IPS-18c (cell line): Measurements from ENCODE around the gene ITGB2.
"Not testable (repeated sequence)": the region's sequence is repeated elsewhere in the genome, so short reads cannot be mapped to it uniquely, and the experiment has no call there.

Experiments used
- H3K4me3 ChIP-seq: 2 replicates; pipeline ENCODE4 v1.7.0; 2013; ENCODE audit warnings: low read depth, mild to moderate bottlenecking, low read length, moderate library complexity; ENCODE audit not compliant: insufficient read depth
- H3K9me3 ChIP-seq: one replicate; pipeline ENCODE4 v1.6.1; 2013; ENCODE audit warnings: mild to moderate bottlenecking, low read length, moderate library complexity; ENCODE audit not compliant: control insufficient read depth, insufficient read depth

The ITGB2 gene

GRCh38 chr21:44887126-44887806 is 33.4 kb downstream of the ITGB2 start:
- Histone ChIP-seq H3K9me3 (peaks cover under 1% of the 10 kb centered on the region), H3K4me3 (no peak overlapping the region)

DNA sequence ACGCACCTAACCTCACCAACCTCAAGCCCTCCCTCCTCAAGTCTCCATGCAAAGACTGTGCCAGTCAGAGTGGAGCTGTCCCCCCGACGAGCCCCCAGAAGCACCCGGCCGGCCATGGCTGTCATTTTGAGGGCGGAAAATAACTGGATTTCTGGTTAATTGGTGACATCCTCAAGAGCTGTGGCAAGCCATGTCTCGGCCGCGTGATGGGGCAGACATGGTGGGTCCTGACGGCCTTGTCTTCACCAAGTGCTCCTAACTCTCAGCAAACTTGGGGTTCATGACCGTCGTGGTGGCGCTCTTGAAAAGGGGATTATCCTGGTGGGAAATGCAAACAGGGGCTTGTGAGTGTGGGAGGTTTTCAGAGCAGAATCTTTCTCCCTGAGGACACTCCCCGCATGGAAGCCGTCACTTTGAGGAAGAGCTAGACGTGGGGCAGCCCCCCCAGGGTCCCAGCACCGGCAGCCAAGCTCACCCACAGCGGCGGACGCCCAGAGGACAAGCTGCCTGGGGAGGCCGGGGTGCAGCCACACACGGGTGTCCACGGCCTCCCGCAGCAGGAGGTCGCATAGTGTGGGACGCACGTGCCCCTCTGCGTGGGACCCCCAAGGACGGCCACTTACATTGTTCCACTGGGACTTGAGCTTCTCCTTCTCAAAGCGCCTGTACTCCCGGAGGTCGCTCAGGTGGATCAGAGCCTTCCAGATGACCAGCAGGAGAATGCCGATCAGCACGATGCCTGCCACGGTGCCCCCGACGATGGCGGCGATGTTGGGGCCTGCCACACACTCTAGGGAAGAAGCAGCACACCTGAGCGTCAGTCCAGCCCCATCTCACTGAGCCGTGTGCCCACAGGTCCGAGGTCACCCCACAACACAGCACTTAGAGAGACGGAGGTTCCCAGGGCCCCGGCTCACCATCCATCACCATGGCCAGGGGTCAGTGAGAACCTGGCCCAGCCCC is 34.3 kb downstream of the ITGB2 start:
- Histone ChIP-seq H3K9me3 (peaks cover 2% of the 10 kb centered on the region), H3K4me3 (no peak overlapping the region)

DNA sequence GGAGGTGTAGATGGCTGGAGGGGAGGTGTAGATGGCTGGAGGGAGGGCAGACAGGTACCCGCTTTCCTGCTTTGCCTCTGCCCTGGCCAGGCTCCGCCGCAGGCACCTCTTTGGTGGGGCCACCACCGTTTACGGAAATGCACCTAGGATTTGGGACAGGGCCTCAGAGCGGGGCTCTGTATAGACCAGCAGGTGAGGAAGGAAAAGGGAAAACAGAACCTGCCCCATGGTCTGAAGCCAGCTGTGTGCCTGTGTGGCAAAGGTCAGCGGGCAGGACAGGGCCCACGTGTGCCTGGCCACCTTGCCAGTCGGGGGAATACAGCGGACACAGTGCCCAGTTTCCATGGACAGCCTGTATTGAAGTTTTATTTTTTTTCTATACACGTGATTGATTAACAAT is 35.1 kb downstream of the ITGB2 start:
- Histone ChIP-seq H3K4me3 (no peak overlapping the region), H3K9me3 (peaks cover 2% of the 10 kb centered on the region)

- peaks cover 2% of the 10 kb centered on the region for H3K9me3 ChIP-seq
- no peak overlapping the region for H3K4me3 ChIP-seq
Measured at GRCh38 chr21:44884097-44884496, 36.6 kb downstream of the ITGB2 start.

- Histone ChIP-seq H3K4me3 (no peak overlapping the region), H3K9me3 (peaks cover 2% of the 10 kb centered on the region)
Measured at GRCh38 chr21:44883250-44883649, 37.4 kb downstream of the ITGB2 start.

GRCh38 chr21:44881198-44881872 is 39.4 kb downstream of the ITGB2 start:
- Histone ChIP-seq H3K4me3 (no peak overlapping the region), H3K9me3 (peaks cover 2% of the 10 kb centered on the region)

DNA sequence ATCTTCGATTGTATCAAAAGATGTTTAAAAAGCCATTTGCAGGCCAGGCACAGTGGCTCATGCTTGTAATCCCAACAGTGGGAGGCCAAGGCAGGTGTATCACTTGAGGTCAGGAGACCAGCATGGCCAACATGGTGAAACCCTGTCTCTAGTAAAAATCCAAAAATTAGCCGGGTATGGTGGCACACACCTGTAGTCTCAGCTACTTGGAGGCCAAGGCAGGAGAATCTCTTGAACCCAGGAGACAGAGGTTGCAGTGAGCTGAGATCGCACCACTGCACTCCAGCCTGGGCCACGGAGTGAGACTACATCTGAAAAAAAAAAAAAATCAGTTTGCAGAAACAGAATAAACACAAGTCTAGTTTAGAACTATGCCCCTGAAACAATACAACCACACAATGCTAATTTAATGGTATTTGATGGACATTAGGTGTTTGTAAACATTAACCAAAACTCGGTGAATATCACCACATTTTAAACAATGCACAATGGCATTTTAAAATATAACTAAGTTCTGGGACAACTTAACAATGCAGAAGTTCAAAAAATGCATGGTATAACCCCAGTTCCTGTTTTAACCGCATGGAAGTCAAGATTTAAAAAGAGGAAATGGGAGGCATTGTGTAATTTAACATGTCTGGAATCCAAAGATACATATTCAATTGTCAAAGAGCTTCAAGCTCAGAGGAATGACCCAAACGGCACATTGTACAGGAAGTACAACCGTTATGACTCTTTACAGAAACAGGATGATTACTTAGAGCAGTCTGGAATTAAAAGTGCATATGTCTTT is 40.1 kb downstream of the ITGB2 start:
- no peak overlapping the region for H3K4me3 ChIP-seq
- peaks cover 2% of the 10 kb centered on the region for H3K9me3 ChIP-seq

GRCh38 chr21:44879238-44879637 is 41.5 kb downstream of the ITGB2 start:
- H3K9me3 ChIP-seq, H3K4me3 ChIP-seq: not testable (repeated sequence)

- Histone ChIP-seq H3K4me3 (no peak overlapping the region), H3K9me3 (peaks cover 4% of the 10 kb centered on the region)
Measured at GRCh38 chr21:44878053-44878982, 42.4 kb downstream of the ITGB2 start.

GRCh38 chr21:44876849-44877575 is 43.7 kb downstream of the ITGB2 start:
- Histone ChIP-seq H3K9me3 (peaks cover 2% of the 10 kb centered on the region), H3K4me3 (no peak overlapping the region)

- peak overlapping the region; percentile 90; the same call in 1 of the 2 replicates for H3K4me3 ChIP-seq
Measured at GRCh38 chr21:44875316-44875700, 45.4 kb downstream of the ITGB2 start.

DNA sequence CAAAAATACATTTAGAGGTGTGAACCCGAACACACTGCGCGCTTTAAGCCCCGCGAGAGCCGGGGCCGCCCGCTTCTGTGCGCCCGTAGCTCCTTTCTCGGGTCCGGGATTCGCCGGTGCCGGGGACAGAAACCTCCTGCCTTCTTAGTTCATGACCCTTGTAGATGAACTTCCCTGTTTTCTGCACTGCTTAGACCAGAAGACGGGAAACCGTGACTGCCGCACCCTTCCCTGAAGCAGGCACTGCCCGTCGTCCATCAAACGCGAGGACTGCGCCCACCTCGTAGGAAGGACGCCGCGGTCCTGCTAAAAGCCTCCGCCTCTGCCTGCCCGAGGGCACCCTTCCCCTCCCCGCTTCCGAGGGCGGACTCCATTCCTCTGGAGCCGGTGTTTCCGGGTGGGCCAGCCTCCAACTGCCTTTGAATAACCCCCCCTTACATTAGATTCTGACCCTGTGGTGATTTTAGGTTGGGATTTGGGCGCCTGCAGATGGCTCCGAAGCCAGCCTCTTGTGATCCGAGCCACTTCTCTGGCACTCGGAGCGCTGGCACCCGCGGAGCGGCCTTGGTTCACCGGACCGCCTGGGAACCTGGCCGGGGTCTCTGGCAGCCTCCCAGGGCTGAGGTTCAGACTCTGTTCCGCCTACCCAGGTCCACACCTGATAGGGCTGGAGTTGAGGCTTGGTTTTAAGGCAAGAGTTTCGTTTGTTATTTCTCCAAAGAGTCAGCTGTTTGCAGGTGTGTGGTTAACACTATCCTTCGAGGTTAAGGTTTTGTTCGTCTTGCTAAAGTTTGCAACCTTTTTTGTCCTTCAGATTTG is 46.0 kb downstream of the ITGB2 start:
- peak overlapping the region; percentile 90 for H3K4me3 ChIP-seq

More at GRCh38 chr21:44875316-44875700, 45.4 kb downstream of the ITGB2 start:
- peaks cover 2% of the 10 kb centered on the region for H3K9me3 ChIP-seq

GRCh38 chr21:44874240-44874496 is 46.5 kb downstream of the ITGB2 start:
- Histone ChIP-seq H3K9me3 (peaks cover 2% of the 10 kb centered on the region), H3K4me3 (peak overlapping the region; percentile 90)

More for the DNA sequence above, 46.0 kb downstream of the ITGB2 start:
- H3K9me3 ChIP-seq = peaks cover 2% of the 10 kb centered on the region

GRCh38 chr21:44873356-44874239 is 47.1 kb downstream of the ITGB2 start, which contains the start of gene PTTG1IP:
TSS of gene PTTG1IP (minus strand) at chr21:44873690. CDS start at chr21:44873616, 74 bp downstream.
- Histone ChIP-seq H3K4me3 (peak within 1 kb of the TSS; percentile 90), H3K9me3 (peaks cover 2% of the 10 kb centered on the region)
